HUES64 (cell line): Measurements from ENCODE around the gene RNF212.

ENCODE experiments used
- H3K27ac ChIP-seq: 2 replicates; pipeline ENCODE4 v1.7.0; 2013; ENCODE audit warnings: low read depth, low read length, inconsistent platforms
- H3K27me3 ChIP-seq: 2 replicates; pipeline ENCODE4 v1.6.1; 2013; ENCODE audit warnings: mild to moderate bottlenecking, low read length; ENCODE audit not compliant: insufficient read depth
- H3K36me3 ChIP-seq: 2 replicates; pipeline ENCODE4 v1.6.1; 2013; ENCODE audit warnings: mild to moderate bottlenecking, low read length; ENCODE audit not compliant: insufficient read depth
- H3K4me1 ChIP-seq: 2 replicates; pipeline ENCODE4 v1.6.1; 2013; ENCODE audit warnings: mild to moderate bottlenecking, low read length, moderate library complexity; ENCODE audit not compliant: insufficient read depth
- H3K4me3 ChIP-seq: 2 replicates; pipeline ENCODE4 v1.5.1; 2013; ENCODE audit warnings: mild to moderate bottlenecking, low read length, moderate library complexity
- H3K9ac ChIP-seq: 2 replicates; pipeline ENCODE4 v1.6.1; 2013; ENCODE audit warnings: mild to moderate bottlenecking, low read depth, low read length
- H3K9me3 ChIP-seq: 2 replicates; pipeline ENCODE4 v1.6.1; 2013; ENCODE audit warnings: low read depth, low read length; ENCODE audit not compliant: insufficient read depth
- WGBS: fragments of 150-250, 120-280 bp; methylation state at CpG from one replicate; pipeline ENCODE4 v1.1.7; 2013; ENCODE audit warnings: missing lambda C conversion rate; 5-methylcytosine and 5-hydroxymethylcytosine counted together

Gene RNF212

DNA sequence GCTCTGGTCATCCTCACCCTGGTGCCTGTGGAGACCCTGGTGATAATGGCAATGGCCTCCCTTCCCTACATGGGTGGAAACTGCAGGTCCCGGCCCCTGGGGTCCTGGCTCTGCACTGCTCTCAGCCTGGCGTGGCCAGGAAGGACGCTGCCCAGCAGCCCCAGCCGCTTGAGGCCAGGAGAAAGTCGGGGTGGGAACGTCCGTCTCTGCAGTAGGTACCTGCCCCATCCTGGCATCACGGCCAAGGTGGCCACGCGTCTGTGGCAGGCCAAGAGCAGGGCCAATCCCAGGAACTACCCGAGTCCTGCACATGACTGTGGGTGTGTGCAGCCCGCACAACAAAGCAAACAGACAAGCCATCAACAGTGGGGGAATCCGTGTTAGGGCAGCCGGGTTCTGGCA is 68.2 kb downstream of the RNF212 start:
- Histone ChIP-seq H3K9me3 (no peaks in the 10 kb centered on the region), H3K36me3 (no peaks in the 10 kb centered on the region), H3K27ac (no peak overlapping the region), H3K27me3 (peaks cover 36% of the 10 kb centered on the region), H3K4me1 (peaks cover 17% of the 10 kb centered on the region), H3K4me3 (no peak overlapping the region), H3K9ac (no peak overlapping the region)
- 90% methylated on average over 14 of the region's 14 CpGs for WGBS

DNA sequence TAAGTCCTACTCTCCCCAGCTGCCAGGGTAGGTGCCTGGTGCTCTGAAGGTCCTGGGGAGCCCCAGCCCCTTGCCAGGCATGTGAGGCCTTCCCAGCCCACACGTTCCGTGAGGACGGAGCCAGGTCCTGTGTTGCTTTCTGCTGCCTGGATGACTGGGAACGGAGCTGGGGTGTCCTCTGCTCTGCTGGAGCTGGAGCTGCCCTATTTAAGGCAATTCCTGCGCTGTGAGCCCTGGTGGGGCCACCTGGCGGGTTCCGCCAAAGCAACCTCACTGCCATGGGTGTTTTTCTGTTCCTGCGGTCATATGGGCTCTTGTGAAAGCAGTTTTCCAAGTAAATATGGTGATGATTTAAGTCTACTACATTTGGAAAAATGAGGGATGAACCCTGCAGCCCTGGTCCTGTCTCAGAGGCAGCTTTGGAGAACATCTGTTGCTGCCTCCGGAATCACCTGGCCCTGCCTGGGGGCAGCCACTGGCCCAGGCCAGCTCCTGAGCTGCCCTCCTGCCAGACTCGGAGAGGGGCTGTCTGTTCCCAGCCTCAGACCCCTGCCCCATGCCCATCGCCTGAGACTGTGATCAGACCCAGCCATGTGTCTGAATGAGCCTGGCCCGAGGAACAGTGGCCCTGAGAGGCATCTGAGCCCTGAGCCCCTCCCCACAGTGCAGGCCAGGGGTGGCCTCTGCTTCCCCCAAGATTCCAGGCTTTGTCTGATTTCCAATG is 68.7 kb downstream of the RNF212 start:
- WGBS: 91% methylated on average over 12 of the region's 12 CpGs
- peak overlapping the region; percentile 68 for H3K9ac ChIP-seq
- H3K9me3 ChIP-seq: no peaks in the 10 kb centered on the region
- H3K27ac ChIP-seq: peak overlapping the region; percentile 62
- peaks cover 20% of the 10 kb centered on the region for H3K4me1 ChIP-seq
- H3K27me3 ChIP-seq: peaks cover 35% of the 10 kb centered on the region
- H3K36me3 ChIP-seq: no peaks in the 10 kb centered on the region
- no peak overlapping the region for H3K4me3 ChIP-seq

DNA sequence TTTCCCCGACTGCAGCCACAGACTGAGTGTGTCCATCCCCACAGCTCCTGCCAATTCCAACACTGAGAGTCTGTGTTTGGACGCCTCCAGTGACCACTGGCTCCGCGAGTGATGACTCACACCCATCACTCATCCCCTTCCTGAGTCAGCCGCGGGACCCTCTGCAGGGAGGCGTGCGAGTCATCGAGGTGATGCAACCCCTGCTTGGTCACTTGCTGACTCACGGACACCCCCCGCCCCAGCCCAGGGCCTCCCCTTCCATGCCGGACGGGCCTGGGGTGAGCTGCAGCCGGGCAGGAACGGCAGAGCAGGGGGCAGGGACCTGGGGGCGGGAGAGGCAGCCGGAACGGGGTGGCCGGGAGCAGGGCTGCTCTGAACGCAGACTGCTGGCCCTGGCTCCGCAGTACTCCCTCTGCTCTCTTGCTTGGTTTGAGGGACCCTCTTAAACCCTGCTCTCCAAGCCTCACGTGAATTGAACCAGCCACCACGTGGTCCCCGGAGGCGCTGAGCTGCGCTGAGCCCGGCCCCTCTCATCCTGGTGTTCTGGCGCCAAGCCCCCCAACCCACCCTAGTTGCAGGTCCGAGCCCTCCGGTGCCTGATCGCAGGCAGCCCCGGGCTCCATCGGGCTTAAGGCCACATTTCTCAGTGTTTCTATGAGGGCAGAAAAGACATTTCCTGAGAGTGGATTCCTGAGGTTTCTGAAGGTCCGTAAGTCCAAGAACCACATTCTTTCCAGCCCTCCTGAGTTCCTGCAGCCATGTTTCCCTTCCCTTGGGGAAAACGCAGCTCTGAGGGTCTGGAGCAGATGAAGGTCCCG is 69.5 kb downstream of the RNF212 start:
- H3K9ac ChIP-seq: peak overlapping the region; percentile 68
- peaks cover 30% of the 10 kb centered on the region for H3K27me3 ChIP-seq
- peaks cover 20% of the 10 kb centered on the region for H3K4me1 ChIP-seq
- H3K27ac ChIP-seq: peak overlapping the region; percentile 62
- H3K36me3 ChIP-seq: no peaks in the 10 kb centered on the region
- WGBS: 36% methylated on average over 36 of the region's 36 CpGs
- H3K9me3 ChIP-seq: no peaks in the 10 kb centered on the region
- H3K4me3 ChIP-seq: no peak overlapping the region

DNA sequence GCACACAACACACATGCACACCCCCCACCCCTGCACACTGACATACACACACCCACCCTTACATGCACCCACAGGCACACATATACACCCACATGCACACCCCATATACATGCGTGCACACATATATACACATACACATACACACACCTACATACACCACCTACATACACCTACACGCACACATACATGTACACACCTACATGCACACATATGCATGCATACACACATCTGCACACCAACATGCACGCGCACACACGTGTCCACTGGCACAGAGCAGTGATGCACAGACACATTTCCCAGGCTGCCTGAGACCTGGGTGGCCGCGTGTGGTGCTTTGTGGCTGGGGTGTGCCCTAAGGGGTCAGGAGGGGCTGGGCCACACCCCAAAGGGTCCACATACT is 70.2 kb downstream of the RNF212 start:
- peaks cover 30% of the 10 kb centered on the region for H3K27me3 ChIP-seq
- H3K36me3 ChIP-seq: no peaks in the 10 kb centered on the region
- no peaks in the 10 kb centered on the region for H3K9me3 ChIP-seq
- H3K27ac ChIP-seq: peak overlapping the region; percentile 50
- H3K4me1 ChIP-seq: peaks cover 20% of the 10 kb centered on the region
- no peak overlapping the region for H3K4me3 ChIP-seq
- no peak overlapping the region for H3K9ac ChIP-seq
- WGBS: 72% methylated on average over 7 of the region's 7 CpGs

DNA sequence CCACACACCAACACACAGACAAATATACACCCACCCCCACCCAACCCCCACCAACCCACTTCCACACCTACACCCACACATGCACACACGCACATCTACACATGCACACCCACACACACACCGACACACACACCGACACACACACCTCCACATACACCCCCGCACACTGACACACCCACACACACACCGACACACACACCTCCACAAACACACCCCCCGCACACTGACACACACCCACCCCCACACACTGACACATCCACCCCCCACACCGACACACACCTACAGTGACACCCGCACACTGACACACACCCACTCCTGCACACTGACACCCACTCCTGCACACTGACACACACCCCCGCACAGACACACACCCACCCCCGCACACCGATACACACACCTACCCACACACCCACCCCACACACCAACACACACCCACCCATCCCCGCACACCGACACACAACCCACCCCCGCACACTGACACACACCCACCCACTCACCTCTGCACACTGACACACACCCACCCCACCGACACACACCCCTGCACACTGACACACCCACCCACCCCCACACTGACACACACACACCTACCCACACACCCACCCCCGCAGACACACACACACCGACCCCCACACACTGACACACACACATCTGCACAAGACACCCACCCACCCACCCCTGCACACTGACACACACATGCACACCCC is 70.9 kb downstream of the RNF212 start:
- Histone ChIP-seq H3K27me3 (peaks cover 30% of the 10 kb centered on the region), H3K4me3 (no peak overlapping the region), H3K9me3 (no peaks in the 10 kb centered on the region), H3K9ac (no peak overlapping the region), H3K4me1 (peaks cover 20% of the 10 kb centered on the region), H3K27ac (no peak overlapping the region), H3K36me3 (no peaks in the 10 kb centered on the region)
- 97% methylated on average over 17 of the region's 17 CpGs for WGBS

DNA sequence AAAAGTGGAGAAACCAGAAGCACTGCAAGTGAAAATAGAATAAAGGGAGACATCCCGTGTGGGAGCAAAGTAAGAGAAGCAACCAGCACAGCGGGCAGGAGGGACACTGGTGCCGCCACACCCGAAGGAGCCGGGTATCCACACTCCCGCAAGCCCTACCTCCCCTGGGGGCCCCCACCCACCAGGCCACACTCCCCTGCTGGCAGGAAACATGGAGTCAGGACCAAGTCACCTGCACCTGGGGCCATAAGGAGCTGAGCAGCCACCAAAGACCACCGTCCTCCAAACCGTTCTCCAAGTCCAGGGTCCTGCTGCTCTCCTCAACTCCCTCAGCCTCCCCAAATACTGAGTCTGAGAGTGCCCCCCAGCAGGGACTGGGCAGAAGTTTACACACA is 71.4 kb downstream of the RNF212 start:
- Histone ChIP-seq H3K27ac (no peak overlapping the region), H3K9ac (no peak overlapping the region), H3K27me3 (peaks cover 24% of the 10 kb centered on the region), H3K36me3 (no peaks in the 10 kb centered on the region), H3K4me3 (no peak overlapping the region), H3K9me3 (no peaks in the 10 kb centered on the region), H3K4me1 (peaks cover 20% of the 10 kb centered on the region)
- 76% methylated on average over 8 of the region's 8 CpGs for WGBS

DNA sequence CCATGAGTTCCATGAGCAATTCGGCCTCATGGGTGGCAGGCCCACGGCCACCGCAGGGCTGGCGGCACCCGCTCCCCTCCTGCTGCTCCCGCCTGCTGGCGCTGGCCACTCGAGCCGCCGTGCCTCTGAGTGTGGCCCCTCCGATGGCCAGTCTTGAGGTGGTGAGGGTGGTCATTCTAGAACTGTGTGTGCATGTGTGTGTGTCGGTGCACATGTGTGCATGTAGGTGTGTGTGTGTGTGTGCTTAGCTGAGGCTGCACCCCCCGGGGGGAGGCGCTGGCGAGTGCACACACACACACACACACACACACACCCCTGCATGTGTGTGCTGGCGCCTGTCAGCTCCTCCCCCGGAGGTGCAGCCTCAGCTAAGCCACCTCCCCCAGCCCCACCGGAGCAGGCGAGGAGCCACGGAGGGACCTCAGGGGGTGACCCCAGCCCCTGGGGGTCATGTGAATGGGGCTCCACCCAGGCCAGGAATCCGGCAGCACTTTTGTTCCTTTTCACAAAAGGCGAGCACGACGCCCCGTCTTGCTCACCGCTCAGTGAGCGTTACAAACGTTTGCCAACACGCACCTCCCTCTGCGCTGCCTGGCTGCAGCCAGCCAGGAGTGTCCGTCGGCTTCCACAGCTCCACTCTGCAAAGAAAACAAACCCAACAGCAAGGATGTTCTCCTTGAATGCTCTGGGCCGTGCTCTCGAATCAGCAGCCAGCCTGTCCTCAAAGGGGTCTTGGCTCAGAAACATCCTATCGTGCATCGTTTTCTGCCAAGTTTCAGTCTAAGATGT is 72.0 kb downstream of the RNF212 start:
- Histone ChIP-seq H3K27ac (no peak overlapping the region), H3K36me3 (no peaks in the 10 kb centered on the region), H3K27me3 (peaks cover 19% of the 10 kb centered on the region), H3K9ac (no peak overlapping the region), H3K4me3 (no peak overlapping the region), H3K4me1 (peaks cover 20% of the 10 kb centered on the region), H3K9me3 (no peaks in the 10 kb centered on the region)
- 60% methylated on average over 33 of the region's 36 CpGs for WGBS

DNA sequence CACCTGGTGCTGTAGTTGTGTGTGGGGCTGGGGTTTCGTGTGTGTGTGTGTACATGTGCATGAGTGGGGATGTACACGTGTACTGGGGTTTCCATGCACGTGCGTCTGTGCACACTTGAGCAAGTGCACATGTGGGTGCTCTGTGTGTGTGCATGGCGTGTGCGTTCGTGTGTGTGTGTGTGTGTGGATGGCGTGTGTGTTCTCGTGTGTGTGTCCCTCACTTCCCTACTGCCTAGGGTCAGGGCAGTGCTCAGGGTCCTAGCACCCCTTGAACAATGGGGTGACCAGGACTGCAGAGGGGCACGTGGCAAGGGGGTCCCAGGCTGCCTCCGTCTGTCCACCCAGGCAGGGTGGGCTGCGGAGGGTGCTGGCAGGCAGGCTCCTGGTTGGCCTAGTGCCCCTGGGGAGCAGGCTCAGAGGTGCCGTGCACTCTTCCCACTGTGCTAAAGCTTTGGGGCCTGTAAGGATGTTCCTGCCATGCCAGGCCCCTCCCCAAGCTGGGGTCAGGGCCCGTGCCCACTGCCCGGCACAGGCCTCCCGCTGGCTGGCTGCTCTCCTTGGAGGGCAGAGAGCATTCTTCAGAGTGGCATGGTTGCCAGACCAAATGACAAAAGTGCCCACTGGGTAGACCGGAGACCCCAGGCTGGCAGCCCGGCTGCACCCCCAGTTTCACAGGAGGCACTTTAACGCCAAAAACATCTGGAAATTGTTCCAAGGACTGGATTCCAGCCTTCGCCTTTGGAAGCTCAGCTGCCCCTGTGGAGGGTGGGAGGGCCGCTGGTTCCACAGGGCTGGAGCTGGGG is 72.8 kb downstream of the RNF212 start:
- 94% methylated on average over 21 of the region's 21 CpGs for WGBS
- H3K27ac ChIP-seq: no peak overlapping the region
- no peaks in the 10 kb centered on the region for H3K9me3 ChIP-seq
- H3K36me3 ChIP-seq: no peaks in the 10 kb centered on the region
- peaks cover 15% of the 10 kb centered on the region for H3K27me3 ChIP-seq
- H3K9ac ChIP-seq: no peak overlapping the region
- no peak overlapping the region for H3K4me3 ChIP-seq
- peaks cover 20% of the 10 kb centered on the region for H3K4me1 ChIP-seq

DNA sequence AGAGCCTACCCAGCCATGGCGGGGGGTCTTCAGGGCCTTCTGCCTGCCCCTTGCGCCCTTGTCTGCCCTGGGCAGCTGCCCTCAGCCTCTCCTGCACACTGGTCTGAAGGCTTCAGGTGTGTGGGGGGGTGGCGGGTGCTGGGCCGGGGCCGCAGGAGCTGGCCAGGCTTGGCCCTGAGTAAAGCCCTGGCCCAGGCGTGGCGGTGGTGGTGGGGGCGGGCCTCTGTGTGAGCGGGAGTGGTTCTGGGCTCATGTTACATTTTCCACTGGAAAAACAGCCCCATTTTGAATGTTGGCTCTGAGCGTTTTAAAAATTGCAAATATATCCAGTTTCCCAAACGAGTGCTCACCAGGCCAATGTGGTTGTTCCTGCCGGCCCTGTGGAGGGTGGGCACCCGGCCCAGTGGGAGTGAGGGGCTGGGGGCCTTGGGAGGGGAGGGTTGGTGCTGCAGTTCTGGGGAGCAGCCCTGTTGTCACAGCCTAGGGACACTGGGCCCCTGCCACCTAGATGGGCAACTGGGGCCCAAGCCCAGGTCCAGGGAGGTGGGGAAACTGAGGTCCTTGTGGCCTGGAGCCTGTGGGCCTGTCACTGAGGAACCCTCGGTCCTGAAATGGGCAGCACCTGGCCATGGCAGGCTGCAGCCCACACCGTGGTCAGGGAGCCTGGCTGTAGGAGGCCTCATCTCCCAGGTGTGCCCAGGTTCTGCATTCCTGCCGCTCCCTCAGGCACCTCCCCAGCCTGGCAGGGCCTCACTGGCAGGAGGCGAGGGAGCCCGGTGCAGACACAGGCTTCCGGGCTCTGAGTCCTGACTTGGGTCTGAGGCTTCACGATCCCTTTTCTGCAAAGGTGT is 73.6 kb downstream of the RNF212 start:
- Histone ChIP-seq H3K4me1 (peaks cover 20% of the 10 kb centered on the region), H3K9ac (no peak overlapping the region), H3K36me3 (no peaks in the 10 kb centered on the region), H3K9me3 (no peaks in the 10 kb centered on the region), H3K4me3 (no peak overlapping the region), H3K27me3 (peaks cover 7% of the 10 kb centered on the region), H3K27ac (no peak overlapping the region)
- 74% methylated on average over 20 of the region's 20 CpGs for WGBS
